ENCODE data around the gene KIF1A.

Gene KIF1A

DNA sequence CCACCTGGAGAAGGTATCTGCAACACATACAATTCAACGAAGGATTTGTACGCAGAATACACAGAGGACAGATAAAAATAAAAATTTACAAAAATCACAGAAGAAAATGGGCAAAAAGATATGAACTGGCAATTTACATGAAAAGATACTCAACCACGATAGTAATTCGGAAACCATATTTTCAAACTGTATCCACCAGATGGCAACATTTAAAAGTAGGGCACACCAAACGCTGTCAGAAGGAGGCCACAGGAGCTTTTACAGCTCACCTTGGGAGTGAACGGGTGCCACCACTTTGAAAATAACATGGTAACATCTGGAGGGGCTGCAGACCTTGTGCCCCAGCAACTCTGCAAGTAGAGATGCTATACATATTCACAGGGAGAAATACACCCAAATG, 9.8 kb downstream of the KIF1A start:
- TF ChIP-seq SPI1 (IDR thresholded peaks at IDR 0.05; ENCODE audit: borderline replicate concordance, low read depth) (no peak), POLR2AphosphoS5 (IDR thresholded peaks at IDR 0.05; ENCODE audit: low read depth) (no peak), GABPA (IDR thresholded peaks at IDR 0.05; ENCODE audit: low read depth) (no peak)
- TF ChIP-seq, protein P1, sequence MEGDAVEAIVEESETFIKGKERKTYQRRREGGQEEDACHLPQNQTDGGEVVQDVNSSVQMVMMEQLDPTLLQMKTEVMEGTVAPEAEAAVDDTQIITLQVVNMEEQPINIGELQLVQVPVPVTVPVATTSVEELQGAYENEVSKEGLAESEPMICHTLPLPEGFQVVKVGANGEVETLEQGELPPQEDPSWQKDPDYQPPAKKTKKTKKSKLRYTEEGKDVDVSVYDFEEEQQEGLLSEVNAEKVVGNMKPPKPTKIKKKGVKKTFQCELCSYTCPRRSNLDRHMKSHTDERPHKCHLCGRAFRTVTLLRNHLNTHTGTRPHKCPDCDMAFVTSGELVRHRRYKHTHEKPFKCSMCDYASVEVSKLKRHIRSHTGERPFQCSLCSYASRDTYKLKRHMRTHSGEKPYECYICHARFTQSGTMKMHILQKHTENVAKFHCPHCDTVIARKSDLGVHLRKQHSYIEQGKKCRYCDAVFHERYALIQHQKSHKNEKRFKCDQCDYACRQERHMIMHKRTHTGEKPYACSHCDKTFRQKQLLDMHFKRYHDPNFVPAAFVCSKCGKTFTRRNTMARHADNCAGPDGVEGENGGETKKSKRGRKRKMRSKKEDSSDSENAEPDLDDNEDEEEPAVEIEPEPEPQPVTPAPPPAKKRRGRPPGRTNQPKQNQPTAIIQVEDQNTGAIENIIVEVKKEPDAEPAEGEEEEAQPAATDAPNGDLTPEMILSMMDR (IDR thresholded peaks at IDR 0.05; ENCODE audit: insufficient read depth, low read length): no peak
- TF ChIP-seq, protein P2, sequence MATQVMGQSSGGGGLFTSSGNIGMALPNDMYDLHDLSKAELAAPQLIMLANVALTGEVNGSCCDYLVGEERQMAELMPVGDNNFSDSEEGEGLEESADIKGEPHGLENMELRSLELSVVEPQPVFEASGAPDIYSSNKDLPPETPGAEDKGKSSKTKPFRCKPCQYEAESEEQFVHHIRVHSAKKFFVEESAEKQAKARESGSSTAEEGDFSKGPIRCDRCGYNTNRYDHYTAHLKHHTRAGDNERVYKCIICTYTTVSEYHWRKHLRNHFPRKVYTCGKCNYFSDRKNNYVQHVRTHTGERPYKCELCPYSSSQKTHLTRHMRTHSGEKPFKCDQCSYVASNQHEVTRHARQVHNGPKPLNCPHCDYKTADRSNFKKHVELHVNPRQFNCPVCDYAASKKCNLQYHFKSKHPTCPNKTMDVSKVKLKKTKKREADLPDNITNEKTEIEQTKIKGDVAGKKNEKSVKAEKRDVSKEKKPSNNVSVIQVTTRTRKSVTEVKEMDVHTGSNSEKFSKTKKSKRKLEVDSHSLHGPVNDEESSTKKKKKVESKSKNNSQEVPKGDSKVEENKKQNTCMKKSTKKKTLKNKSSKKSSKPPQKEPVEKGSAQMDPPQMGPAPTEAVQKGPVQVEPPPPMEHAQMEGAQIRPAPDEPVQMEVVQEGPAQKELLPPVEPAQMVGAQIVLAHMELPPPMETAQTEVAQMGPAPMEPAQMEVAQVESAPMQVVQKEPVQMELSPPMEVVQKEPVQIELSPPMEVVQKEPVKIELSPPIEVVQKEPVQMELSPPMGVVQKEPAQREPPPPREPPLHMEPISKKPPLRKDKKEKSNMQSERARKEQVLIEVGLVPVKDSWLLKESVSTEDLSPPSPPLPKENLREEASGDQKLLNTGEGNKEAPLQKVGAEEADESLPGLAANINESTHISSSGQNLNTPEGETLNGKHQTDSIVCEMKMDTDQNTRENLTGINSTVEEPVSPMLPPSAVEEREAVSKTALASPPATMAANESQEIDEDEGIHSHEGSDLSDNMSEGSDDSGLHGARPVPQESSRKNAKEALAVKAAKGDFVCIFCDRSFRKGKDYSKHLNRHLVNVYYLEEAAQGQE (IDR thresholded peaks at IDR 0.05; ENCODE audit: insufficient replicate concordance, low read depth): no peak
- H3K4me3 ChIP-seq (replicated peaks; ENCODE audit: insufficient read depth, low read length): no peak overlapping the region
- H3K27ac ChIP-seq (replicated peaks): no peak overlapping the region
- DNase-seq (ENCODE audit: low read depth in 1 of 2, low spot score in 1 of 2): no peak
- no peaks in the 10 kb centered on the region for H3K27me3 ChIP-seq (ENCODE audit: insufficient read depth, poor library complexity, severe bottlenecking)

DNA sequence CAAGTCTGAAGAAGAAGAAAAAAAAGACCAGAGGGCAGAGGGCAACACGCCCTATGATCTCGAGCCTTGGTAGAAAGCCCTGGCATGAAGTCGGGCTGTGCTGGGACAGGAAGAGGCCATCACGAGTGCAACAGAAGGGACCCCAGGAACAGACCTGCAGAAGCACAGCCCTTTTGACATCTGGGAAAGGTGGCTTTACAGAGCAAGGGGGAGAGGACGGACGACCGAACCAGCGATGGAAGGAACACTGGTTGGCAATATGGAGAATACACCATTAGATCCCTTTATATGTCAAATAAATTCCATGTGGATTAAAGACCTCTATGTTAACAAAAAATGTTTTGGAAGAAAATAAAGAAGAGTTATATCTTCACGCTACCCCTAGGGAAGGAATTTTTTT, 10.7 kb downstream of the KIF1A start:
- H3K27ac ChIP-seq (replicated peaks): no peak overlapping the region
- no peak overlapping the region for H3K4me3 ChIP-seq (replicated peaks; ENCODE audit: insufficient read depth, low read length)
- H3K27me3 ChIP-seq (ENCODE audit: insufficient read depth, poor library complexity, severe bottlenecking): no peaks in the 10 kb centered on the region
- TF ChIP-seq POLR2AphosphoS5 (IDR thresholded peaks at IDR 0.05; ENCODE audit: low read depth) (no peak), SPI1 (IDR thresholded peaks at IDR 0.05; ENCODE audit: borderline replicate concordance, low read depth) (no peak), GABPA (IDR thresholded peaks at IDR 0.05; ENCODE audit: low read depth) (no peak)
- TF ChIP-seq, protein P2 (IDR thresholded peaks at IDR 0.05; ENCODE audit: insufficient replicate concordance, low read depth): no peak
- TF ChIP-seq, protein P1 (IDR thresholded peaks at IDR 0.05; ENCODE audit: insufficient read depth, low read length): no peak
- DNase-seq (ENCODE audit: low read depth in 1 of 2, low spot score in 1 of 2): no peak

DNA sequence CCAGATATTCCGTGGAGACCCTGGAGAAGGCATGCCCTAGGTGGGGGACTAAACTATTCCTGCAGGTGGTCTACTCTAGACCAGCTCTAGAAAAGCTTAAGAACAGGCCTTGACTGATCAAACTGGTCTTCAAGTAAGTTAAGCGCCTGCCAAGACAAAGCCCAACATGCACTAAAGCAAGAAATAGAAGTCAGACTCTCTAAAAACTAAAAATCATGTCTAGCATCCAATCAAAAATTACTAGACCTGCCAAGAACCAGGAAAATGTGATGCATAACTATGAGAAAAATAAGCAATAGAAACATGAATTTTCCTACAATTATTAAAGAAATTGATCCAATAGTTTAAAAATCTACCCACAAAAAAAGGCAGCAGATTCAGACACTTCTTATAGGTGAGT, 13.6 kb downstream of the KIF1A start:
- H3K4me3 ChIP-seq (replicated peaks; ENCODE audit: insufficient read depth, low read length): no peak overlapping the region
- no peak for DNase-seq (ENCODE audit: low read depth in 1 of 2, low spot score in 1 of 2)
- H3K27me3 ChIP-seq (ENCODE audit: insufficient read depth, poor library complexity, severe bottlenecking): no peaks in the 10 kb centered on the region
- H3K27ac ChIP-seq (replicated peaks): no peak overlapping the region
- TF ChIP-seq, protein P2 (IDR thresholded peaks at IDR 0.05; ENCODE audit: insufficient replicate concordance, low read depth): no peak
- TF ChIP-seq SPI1 (IDR thresholded peaks at IDR 0.05; ENCODE audit: borderline replicate concordance, low read depth): no peak
- TF ChIP-seq, protein P1 (IDR thresholded peaks at IDR 0.05; ENCODE audit: insufficient read depth, low read length): no peak
- TF ChIP-seq POLR2AphosphoS5 (IDR thresholded peaks at IDR 0.05; ENCODE audit: low read depth): no peak
- TF ChIP-seq GABPA (IDR thresholded peaks at IDR 0.05; ENCODE audit: low read depth): no peak

Data from HL-60 (cell line).